NCI-H2196 (cell line): ENCODE data around the gene C1QA.

Experiments used
- DNase-seq: peaks from one replicate; lab custom pipeline; 2025; ENCODE audit not compliant: unreplicated experiment; lab: John Stamatoyannopoulos, UW

The C1QA gene

GRCh38 chr1:22636353-22636752 lies at the start of gene C1QA:
TSS of gene C1QA (plus strand) at chr1:22636628. CDS start at chr1:22637617, 989 bp downstream.
- no peak for DNase-seq

GRCh38 chr1:22587247-22587646 lies 49.2 kb upstream of the C1QA start:
- DNase-seq, result no peak

- DNase-seq, result no peak
These were observed 47.5 kb upstream of the C1QA start for GRCh38 chr1:22588899-22589422.

- no peak for DNase-seq
These were observed 44.9 kb upstream of the C1QA start for GRCh38 chr1:22591576-22591975.

- no peak for DNase-seq
These were observed 44.4 kb upstream of the C1QA start for GRCh38 chr1:22592051-22592450.

GRCh38 chr1:22592919-22593790 lies 43.3 kb upstream of the C1QA start:
- DNase-seq, result no peak

- DNase-seq, result no peak
These were observed 42.0 kb upstream of the C1QA start for GRCh38 chr1:22594396-22594795.

- no peak for DNase-seq
These were observed 41.3 kb upstream of the C1QA start for GRCh38 chr1:22595108-22595507.

GRCh38 chr1:22597301-22597965 lies 39.0 kb upstream of the C1QA start:
- no peak for DNase-seq

- no peak for DNase-seq
These were observed 38.4 kb upstream of the C1QA start for GRCh38 chr1:22597996-22598395.

- DNase-seq, result no peak
These were observed 37.7 kb upstream of the C1QA start for GRCh38 chr1:22598736-22599135.

- DNase-seq, result no peak
These were observed 36.2 kb upstream of the C1QA start for GRCh38 chr1:22600071-22600816.

- no peak for DNase-seq
These were observed 35.4 kb upstream of the C1QA start for GRCh38 chr1:22600817-22601605.

- DNase-seq, result no peak
These were observed 34.8 kb upstream of the C1QA start for GRCh38 chr1:22601610-22602009.

- no peak for DNase-seq
These were observed 34.2 kb upstream of the C1QA start for GRCh38 chr1:22602060-22602740.

GRCh38 chr1:22606161-22606560 lies 30.3 kb upstream of the C1QA start:
- no peak for DNase-seq

- no peak for DNase-seq
These were observed 29.3 kb upstream of the C1QA start for GRCh38 chr1:22607154-22607553.

- no peak for DNase-seq
These were observed 28.1 kb upstream of the C1QA start for GRCh38 chr1:22608361-22608760.

- DNase-seq, result no peak
These were observed 27.1 kb upstream of the C1QA start for GRCh38 chr1:22609291-22609690.

GRCh38 chr1:22611530-22611947 lies 24.9 kb upstream of the C1QA start:
- DNase-seq, result no peak
